Kidney (tissue), 14 donors: Measurements from ENCODE around the gene ITPR1. TPM values are rescaled to one million over a fixed set of nuclear protein-coding genes. Genes with fewer than 3 reads are reported as not detected.
A peak's percentile ranks its signal among the peaks of the same experiment; 100 is the strongest.

Experiments
- DNase-seq, 5 donors: peaks; one replicate each; pipeline ENCODE4 v3.0.0-alpha.2; 2013 to 2020
- FAIRE-seq: peaks from 2 replicates; lab custom pipeline; 2012; peaks lifted over from hg19 to GRCh38; lab: Jason Lieb, UNC
- H3K27ac ChIP-seq, 2 donors: one replicate each; pipeline ENCODE4 v1.7.0; 2013; ENCODE audit warnings: low read depth in 2 of 2, low read length in 2 of 2, inconsistent platforms in 1 of 2
- H3K27me3 ChIP-seq: one replicate; pipeline ENCODE4 v1.7.1; 2013; ENCODE audit warnings: low read length, inconsistent platforms; ENCODE audit not compliant: control insufficient read depth, insufficient read depth
- H3K36me3 ChIP-seq, 3 donors: one replicate each; pipeline versions ENCODE4 v1.7.0 to v1.7.1; 2013; ENCODE audit warnings: low read length in 3 of 3, control low read depth in 1 of 3, inconsistent platforms in 1 of 3; ENCODE audit not compliant: insufficient read depth in 3 of 3, control insufficient read depth in 2 of 3
- H3K4me1 ChIP-seq, 3 donors: one replicate each; pipeline versions ENCODE4 v1.7.0 to v1.7.1; 2013; ENCODE audit warnings: low read length in 3 of 3, inconsistent platforms in 1 of 3, low read depth in 1 of 3; ENCODE audit not compliant: control insufficient read depth in 2 of 3, insufficient read depth in 2 of 3
- H3K4me3 ChIP-seq, 3 donors: one replicate each; pipeline versions ENCODE4 v1.7.0 to v1.8.1; 2013; ENCODE audit warnings: low read length in 3 of 3, control low read depth in 1 of 3, inconsistent platforms in 1 of 3
- H3K9ac ChIP-seq, 3 donors: one replicate each; pipeline versions ENCODE4 v1.7.0 to v1.7.1; 2013; ENCODE audit warnings: low read length in 3 of 3, control low read depth in 1 of 3, inconsistent platforms in 1 of 3
- H3K9me3 ChIP-seq, 3 donors: one replicate each; pipeline versions ENCODE4 v1.7.0 to v1.7.1; 2013; ENCODE audit warnings: low read length in 3 of 3, control low read depth in 1 of 3, inconsistent platforms in 1 of 3; ENCODE audit not compliant: control insufficient read depth in 2 of 3, insufficient read depth in 1 of 3
- intact Hi-C: fragments of 100-400 bp; cut with DNase I; formaldehyde crosslinking; loops from one replicate; pipeline ENCODE4 v1.11.1; 2022
- polyA plus RNA-seq: library from polyadenylated mRNA; stranded (reverse); fragments of 350-450 nt; fragmentation: Illumina TruSeq; extraction: RNeasy Lipid Tissue Mini Kit (QIAGEN cat#74804); gene quantifications from one replicate; pipeline ENCODE4 v1.2.3, GENCODE V29; 2014; ENCODE audit warnings: low read depth, low replicate concordance; ENCODE audit not compliant: insufficient read depth
- total RNA-seq: library from RNA; stranded (reverse); fragmentation: NEBNext Ultra II Directional; extraction: Animal tissue kit (Norgen Biotek cat#: 25700); gene quantifications from one replicate; pipeline ENCODE4 v1.2.1, GENCODE V29; 2021
- TF ChIP-seq, protein P1 (sequence below): IDR thresholded peaks from 3 replicates; pipeline ENCODE4 v1.5.1; 2012; ENCODE audit warnings: mild to moderate bottlenecking, moderate library complexity, borderline replicate concordance; ENCODE audit not compliant: insufficient read depth; ENCODE audit errors: extremely low read depth
- donor health status: control.
- donor health status: control.
- donor health status: control.
- donor health status: control.
- donor health status: control.
- donor health status: DM: yes; HTN: yes; CAD: no.
- donor health status: Normal renal cell carcinoma (clear cell type).

The ITPR1 gene
- total and polyA plus RNA-seq, 2 donors from 2014 or later, result 30.2 to 81.2 TPM

GRCh38 chr3:4770561-4770960, 277.4 kb downstream of the ITPR1 start:
- Histone ChIP-seq H3K27ac (no peak overlapping the region), H3K9ac (peak overlapping the region in 1 of 3 donors; percentile 10), H3K9me3 (no peaks in the 10 kb centered on the region), H3K4me3 (no peak overlapping the region), H3K36me3 (peaks cover 0 to 6% (median 0%) of the 10 kb centered on the region in 3 donors), H3K27me3 (no peaks in the 10 kb centered on the region), H3K4me1 (peaks cover 0 to 24% (median 24%) of the 10 kb centered on the region in 3 donors)
- DNase-seq (no peak), FAIRE-seq (no peak)
- TF ChIP-seq, protein P1, sequence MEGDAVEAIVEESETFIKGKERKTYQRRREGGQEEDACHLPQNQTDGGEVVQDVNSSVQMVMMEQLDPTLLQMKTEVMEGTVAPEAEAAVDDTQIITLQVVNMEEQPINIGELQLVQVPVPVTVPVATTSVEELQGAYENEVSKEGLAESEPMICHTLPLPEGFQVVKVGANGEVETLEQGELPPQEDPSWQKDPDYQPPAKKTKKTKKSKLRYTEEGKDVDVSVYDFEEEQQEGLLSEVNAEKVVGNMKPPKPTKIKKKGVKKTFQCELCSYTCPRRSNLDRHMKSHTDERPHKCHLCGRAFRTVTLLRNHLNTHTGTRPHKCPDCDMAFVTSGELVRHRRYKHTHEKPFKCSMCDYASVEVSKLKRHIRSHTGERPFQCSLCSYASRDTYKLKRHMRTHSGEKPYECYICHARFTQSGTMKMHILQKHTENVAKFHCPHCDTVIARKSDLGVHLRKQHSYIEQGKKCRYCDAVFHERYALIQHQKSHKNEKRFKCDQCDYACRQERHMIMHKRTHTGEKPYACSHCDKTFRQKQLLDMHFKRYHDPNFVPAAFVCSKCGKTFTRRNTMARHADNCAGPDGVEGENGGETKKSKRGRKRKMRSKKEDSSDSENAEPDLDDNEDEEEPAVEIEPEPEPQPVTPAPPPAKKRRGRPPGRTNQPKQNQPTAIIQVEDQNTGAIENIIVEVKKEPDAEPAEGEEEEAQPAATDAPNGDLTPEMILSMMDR, result no peak
- intact Hi-C loops, result no loop called here

- Histone ChIP-seq H3K36me3 (peaks cover 0 to 5% (median 0%) of the 10 kb centered on the region in 3 donors), H3K9me3 (no peaks in the 10 kb centered on the region), H3K27me3 (no peaks in the 10 kb centered on the region), H3K4me3 (no peak overlapping the region), H3K4me1 (peaks cover 0 to 24% (median 24%) of the 10 kb centered on the region in 3 donors), H3K9ac (peak overlapping the region in 1 of 3 donors; percentile 32), H3K27ac (no peak overlapping the region)
- intact Hi-C loops, result no loop called here
- no peak for DNase-seq
- FAIRE-seq, result no peak
- TF ChIP-seq, protein P1, result no peak
Observed at GRCh38 chr3:4771243-4771642, 278.1 kb downstream of the ITPR1 start.

DNA sequence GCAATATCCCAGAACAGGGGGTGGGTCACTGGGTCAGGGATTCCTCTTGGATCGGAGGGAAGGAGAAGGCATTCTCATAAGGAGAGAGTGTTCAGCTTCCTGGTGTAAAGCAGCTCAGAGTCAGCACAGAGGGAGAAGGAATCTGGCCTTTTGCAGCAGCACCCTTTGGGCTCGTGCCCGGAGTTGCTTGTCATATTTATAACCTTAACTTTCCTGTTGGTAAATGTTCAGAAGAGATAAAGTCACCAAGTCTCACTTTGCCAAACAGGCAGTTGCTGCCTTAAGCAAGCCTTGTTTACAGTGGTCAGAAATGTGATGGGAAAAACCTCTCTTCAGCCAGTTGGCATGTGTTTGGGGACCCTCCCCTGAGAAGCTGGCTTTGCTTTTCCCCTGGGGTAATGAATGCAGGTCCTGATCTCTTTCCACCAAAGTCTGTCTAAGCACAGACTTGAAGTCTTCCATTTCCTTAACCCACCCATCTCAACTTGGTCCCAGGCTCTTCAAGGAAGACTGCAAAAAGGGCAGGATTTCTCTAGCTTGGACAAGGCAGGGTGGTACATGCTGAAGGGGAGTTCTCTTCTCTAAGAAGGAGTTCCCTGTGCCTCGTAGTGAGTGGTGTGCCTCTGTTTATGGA, 279.1 kb downstream of the ITPR1 start:
- Histone ChIP-seq H3K9me3 (no peaks in the 10 kb centered on the region), H3K27me3 (no peaks in the 10 kb centered on the region), H3K27ac (peak overlapping the region; percentile 89 to 90), H3K4me1 (peaks cover 0 to 24% (median 24%) of the 10 kb centered on the region in 3 donors), H3K9ac (peak overlapping the region in 1 of 3 donors; percentile 35), H3K36me3 (no peaks in the 10 kb centered on the region), H3K4me3 (no peak overlapping the region)
- intact Hi-C loops, result no loop called here
- TF ChIP-seq, protein P1, result no peak
- DNase-seq (peak in 2 of 5 donors; percentile 46 to 92), FAIRE-seq (no peak)
